ENCODE data around the gene TTC12. TPM values are rescaled to one million over a fixed set of nuclear protein-coding genes. Genes with fewer than 3 reads are reported as not detected.

Gene TTC12
- total and polyA plus RNA-seq, 2 donors from 2014 or later, result 16.7 to 34.4 TPM

GRCh38 chr11:113304916-113305315 is 9.5 kb upstream of the TTC12 start:
- H3K36me3 ChIP-seq (ENCODE audit: control insufficient read depth in 2 of 3, insufficient read depth in 3 of 3, low read length in 3 of 3), result no peaks in the 10 kb centered on the region
- H3K9me3 ChIP-seq (ENCODE audit: control insufficient read depth in 2 of 3, insufficient read depth in 1 of 3, low read length in 3 of 3), result no peaks in the 10 kb centered on the region
- FAIRE-seq, result no peak
- H3K9ac ChIP-seq (ENCODE audit: low read length in 3 of 3), result no peak overlapping the region
- TF ChIP-seq, protein P1, sequence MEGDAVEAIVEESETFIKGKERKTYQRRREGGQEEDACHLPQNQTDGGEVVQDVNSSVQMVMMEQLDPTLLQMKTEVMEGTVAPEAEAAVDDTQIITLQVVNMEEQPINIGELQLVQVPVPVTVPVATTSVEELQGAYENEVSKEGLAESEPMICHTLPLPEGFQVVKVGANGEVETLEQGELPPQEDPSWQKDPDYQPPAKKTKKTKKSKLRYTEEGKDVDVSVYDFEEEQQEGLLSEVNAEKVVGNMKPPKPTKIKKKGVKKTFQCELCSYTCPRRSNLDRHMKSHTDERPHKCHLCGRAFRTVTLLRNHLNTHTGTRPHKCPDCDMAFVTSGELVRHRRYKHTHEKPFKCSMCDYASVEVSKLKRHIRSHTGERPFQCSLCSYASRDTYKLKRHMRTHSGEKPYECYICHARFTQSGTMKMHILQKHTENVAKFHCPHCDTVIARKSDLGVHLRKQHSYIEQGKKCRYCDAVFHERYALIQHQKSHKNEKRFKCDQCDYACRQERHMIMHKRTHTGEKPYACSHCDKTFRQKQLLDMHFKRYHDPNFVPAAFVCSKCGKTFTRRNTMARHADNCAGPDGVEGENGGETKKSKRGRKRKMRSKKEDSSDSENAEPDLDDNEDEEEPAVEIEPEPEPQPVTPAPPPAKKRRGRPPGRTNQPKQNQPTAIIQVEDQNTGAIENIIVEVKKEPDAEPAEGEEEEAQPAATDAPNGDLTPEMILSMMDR (IDR thresholded peaks at IDR 0.05; ENCODE audit: borderline replicate concordance, extremely low read depth, insufficient read depth), result no peak
- no peaks in the 10 kb centered on the region for H3K27me3 ChIP-seq (ENCODE audit: control insufficient read depth, insufficient read depth, low read length)
- H3K27ac ChIP-seq (ENCODE audit: low read depth in 2 of 2, low read length in 2 of 2), result no peak overlapping the region
- H3K4me1 ChIP-seq (ENCODE audit: control insufficient read depth in 2 of 3, insufficient read depth in 2 of 3, low read depth in 1 of 3, low read length in 3 of 3), result no peaks in the 10 kb centered on the region
- H3K4me3 ChIP-seq (ENCODE audit: low read length in 3 of 3), result no peak overlapping the region
- no peak for DNase-seq
- intact Hi-C loops (cut with DNase I), result loop anchor here (10.0 kb wide), 2 partner anchors 230 to 420 kb away; no protein-coding TSS in a partner anchor

DNA sequence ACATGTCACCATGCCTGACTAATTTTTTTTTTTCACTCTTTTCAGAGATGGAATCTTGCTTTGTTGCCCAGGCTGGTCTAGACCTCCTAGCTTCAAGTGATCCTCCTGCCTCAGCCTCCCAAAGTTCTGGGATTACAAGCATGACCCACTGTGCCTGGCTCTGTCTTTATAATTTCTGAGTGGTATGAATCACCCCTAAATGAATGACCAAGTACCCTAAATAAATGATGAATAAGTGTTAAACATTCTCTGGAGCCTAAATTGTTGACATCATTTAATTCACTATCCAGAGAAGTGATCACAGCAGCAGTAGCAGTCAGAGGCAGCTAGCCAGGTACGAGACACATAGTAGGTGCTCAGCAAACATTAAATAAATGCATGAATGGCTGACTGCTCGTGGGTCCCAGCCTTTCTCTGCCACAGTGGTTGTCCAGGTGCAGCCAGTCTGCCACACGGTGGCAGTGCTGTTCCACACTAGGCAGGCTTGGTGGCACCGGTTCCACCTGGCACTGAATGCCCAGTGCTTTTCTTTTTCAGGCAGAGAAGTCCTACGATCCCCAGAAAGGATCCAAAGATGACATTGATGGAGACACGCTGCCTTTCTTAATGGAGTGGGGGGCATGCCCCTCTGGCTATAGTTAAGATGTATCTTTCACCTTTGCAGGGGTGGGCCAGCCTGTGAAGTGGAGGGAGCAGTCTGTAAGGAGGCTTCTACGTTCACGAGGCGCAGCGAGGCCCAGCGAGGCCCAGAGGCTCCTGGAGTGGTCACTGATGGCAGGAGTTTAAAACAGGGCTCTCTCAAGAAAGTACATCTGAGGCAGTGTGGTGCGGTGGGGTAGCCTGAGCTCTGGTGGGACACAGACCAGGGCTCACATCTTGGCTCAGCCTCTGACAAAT is 8.7 kb upstream of the TTC12 start:
- intact Hi-C loops (cut with DNase I), result loop anchor here (10.0 kb wide), 2 partner anchors 229 to 419 kb away; no protein-coding TSS in a partner anchor
- no peak for FAIRE-seq
- Histone ChIP-seq H3K27me3 (ENCODE audit: control insufficient read depth, insufficient read depth, low read length) (no peaks in the 10 kb centered on the region), H3K36me3 (ENCODE audit: control insufficient read depth in 2 of 3, insufficient read depth in 3 of 3, low read length in 3 of 3) (no peaks in the 10 kb centered on the region), H3K4me3 (ENCODE audit: low read length in 3 of 3) (no peak overlapping the region), H3K4me1 (ENCODE audit: control insufficient read depth in 2 of 3, insufficient read depth in 2 of 3, low read depth in 1 of 3, low read length in 3 of 3) (no peaks in the 10 kb centered on the region), H3K9ac (ENCODE audit: low read length in 3 of 3) (no peak overlapping the region), H3K9me3 (ENCODE audit: control insufficient read depth in 2 of 3, insufficient read depth in 1 of 3, low read length in 3 of 3) (no peaks in the 10 kb centered on the region), H3K27ac (ENCODE audit: low read depth in 2 of 2, low read length in 2 of 2) (no peak overlapping the region)
- peak; percentile 77 to 90 (median 81) for DNase-seq
- TF ChIP-seq, protein P1 (IDR thresholded peaks at IDR 0.05; ENCODE audit: borderline replicate concordance, extremely low read depth, insufficient read depth), result peak; percentile 87

GRCh38 chr11:113308601-113309000 is 5.8 kb upstream of the TTC12 start:
- Histone ChIP-seq H3K36me3 (ENCODE audit: control insufficient read depth in 2 of 3, insufficient read depth in 3 of 3, low read length in 3 of 3) (no peaks in the 10 kb centered on the region), H3K9me3 (ENCODE audit: control insufficient read depth in 2 of 3, insufficient read depth in 1 of 3, low read length in 3 of 3) (no peaks in the 10 kb centered on the region), H3K27ac (ENCODE audit: low read depth in 2 of 2, low read length in 2 of 2) (no peak overlapping the region), H3K4me1 (ENCODE audit: control insufficient read depth in 2 of 3, insufficient read depth in 2 of 3, low read depth in 1 of 3, low read length in 3 of 3) (no peaks in the 10 kb centered on the region), H3K27me3 (ENCODE audit: control insufficient read depth, insufficient read depth, low read length) (no peaks in the 10 kb centered on the region), H3K9ac (ENCODE audit: low read length in 3 of 3) (no peak overlapping the region), H3K4me3 (ENCODE audit: low read length in 3 of 3) (no peak overlapping the region)
- no peak for FAIRE-seq
- TF ChIP-seq, protein P1 (IDR thresholded peaks at IDR 0.05; ENCODE audit: borderline replicate concordance, extremely low read depth, insufficient read depth), result no peak
- DNase-seq, result no peak
- intact Hi-C loops (cut with DNase I), result loop anchor here (10.0 kb wide), 2 partner anchors 226 to 416 kb away; no protein-coding TSS in a partner anchor

Measured in kidney (tissue), 14 donors.